Fibroblast of skin of right quadriceps (primary cell): ENCODE measurements around the gene MEOX2.

ENCODE experiments used
- DNase-seq: peaks from one replicate; pipeline ENCODE4 v3.0.0-alpha.2; 2013

MEOX2 gene

GRCh38 chr7:15686295-15686956 is at the start of gene MEOX2:
MEOX2 (minus strand) TSS chr7:15686683; CDS start chr7:15686402, 281 bp downstream.
- peak; percentile 67 for DNase-seq

- DNase-seq = no peak
Measured at GRCh38 chr7:15729746-15730145, 43.3 kb upstream of the MEOX2 start.

GRCh38 chr7:15725051-15725450 is 38.6 kb upstream of the MEOX2 start:
- no peak for DNase-seq

DNA sequence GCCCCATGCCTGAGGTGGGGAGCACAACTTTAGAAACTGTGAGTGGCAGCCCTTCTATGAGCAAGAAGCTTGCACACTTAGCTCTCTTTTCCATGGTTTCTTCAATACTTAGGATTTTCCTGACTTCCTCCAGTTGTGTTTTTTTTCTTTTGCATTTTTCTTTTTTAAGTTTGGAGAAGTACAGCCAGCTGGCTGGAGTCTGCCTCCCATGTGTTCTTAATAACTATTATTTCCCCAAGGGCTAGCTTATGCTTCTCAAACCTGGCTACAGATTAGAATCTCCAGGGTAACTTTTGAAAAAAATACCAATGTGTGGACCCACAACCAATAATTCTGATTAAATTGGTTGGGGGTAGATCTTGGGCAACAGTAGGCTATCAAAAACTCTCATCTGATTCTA is 37.4 kb upstream of the MEOX2 start:
- DNase-seq = peak; percentile 11

DNA sequence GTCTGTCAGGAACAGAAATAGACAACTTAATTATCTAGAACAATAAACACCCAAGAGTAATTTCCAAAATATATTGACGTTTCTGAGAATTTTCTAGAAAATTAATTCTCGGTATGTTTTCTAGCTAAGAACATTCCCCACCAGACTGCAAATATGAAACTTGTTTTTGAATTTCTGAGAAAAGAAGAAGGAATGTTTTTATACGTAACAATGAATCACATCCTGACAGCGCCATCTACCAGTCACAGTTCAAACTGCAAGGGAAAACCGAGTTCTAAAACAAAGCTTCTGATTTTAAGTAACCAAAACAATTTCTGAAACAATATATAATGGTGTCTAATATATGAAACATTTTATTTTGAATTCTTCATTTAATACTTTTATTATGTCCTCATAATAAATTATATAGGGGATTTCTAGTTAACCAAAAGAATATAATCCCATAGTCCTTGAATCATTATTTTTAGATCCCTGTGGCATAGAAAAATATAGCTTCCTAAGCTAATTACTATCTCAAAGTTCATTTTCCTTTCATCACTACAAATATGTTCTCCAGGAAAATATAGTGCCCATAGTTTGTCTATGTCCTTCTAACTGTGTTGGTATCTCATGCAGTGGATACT is 34.5 kb upstream of the MEOX2 start:
- DNase-seq = peak; percentile 44

DNA sequence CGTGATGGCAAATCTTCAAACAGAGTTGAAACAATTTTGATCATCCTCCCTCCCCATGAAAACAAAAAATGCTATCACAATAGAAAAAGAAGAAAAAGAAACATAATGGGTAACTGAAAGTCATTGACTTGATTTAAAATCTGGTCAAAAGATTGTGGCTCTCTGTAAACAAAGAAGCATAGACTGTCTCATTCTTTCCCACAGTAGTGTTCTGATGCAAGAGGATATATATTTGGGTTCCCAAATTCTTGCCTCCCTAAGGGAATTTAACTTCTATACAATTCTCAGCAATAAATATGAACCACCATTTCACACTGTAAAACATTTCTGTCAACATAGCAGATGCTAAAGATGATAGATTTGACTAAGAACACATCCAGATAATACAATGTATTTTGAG is 32.8 kb upstream of the MEOX2 start:
- peak; percentile 51 for DNase-seq

GRCh38 chr7:15715435-15715834 is 29.0 kb upstream of the MEOX2 start:
- no peak for DNase-seq

DNA sequence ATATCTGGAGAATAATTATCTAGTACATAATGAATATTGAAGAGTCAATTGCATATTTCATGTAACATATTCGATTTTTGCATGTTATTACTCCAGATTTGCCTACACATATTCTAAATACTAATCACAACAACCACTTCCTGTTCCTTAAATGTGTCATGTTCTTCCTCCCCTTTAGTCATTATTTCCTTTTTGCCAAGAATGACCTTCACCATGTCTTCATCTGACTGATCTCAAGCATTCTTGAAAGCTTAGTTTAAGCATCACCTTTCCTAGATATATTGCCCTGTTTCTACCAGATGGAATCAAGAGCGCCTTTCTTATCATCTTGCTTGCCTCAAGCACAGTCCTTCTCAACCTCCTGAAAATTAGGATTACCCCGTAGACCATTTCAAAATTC is 23.5 kb upstream of the MEOX2 start:
- peak; percentile 15 for DNase-seq

GRCh38 chr7:15707570-15707969 is 21.1 kb upstream of the MEOX2 start:
- DNase-seq = no peak

- no peak for DNase-seq
Measured at GRCh38 chr7:15703732-15704131, 17.2 kb upstream of the MEOX2 start.

GRCh38 chr7:15692501-15693020 is 6.1 kb upstream of the MEOX2 start:
- no peak for DNase-seq

DNA sequence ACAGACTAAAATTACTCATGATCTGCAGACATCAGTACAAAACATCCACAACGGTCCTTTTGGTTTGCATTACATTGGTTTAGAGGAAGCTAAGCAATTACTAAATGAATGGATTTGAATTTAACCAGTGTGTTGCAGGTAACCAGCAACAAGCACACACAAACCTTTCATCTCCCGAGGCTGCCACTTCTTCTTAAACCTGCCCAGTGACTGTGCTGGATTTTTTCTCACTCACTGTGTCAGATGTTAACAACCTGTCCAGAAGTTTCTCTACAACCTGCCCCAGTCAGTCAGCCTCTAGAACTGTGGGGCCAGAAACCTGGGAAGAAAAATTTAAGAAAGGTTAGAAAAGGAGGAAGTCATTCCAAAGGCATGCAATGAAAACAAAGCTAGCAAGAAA is 2.4 kb upstream of the MEOX2 start:
- no peak for DNase-seq

DNA sequence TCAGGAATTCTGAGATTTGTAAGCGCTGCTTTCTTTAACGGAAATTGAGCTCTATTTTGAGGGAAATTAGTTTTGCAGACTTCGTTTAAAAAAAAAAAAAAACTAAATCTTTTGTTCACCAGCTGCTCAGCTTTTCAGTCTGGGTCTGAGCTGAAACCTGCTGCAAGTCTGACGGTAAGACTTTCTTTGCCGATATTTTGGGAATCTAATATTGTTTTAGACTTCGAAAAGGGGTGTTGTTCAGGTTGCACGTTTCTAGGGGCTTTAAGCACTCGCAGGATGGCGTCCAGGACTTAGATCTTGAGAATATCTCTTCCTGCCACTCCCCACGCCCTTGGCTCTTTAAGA is 1.8 kb upstream of the MEOX2 start:
- DNase-seq = no peak

GRCh38 chr7:15687546-15688278 is 1.2 kb upstream of the MEOX2 start:
- no peak for DNase-seq

GRCh38 chr7:15686957-15687545 is 568 bp upstream of the MEOX2 start:
- no peak for DNase-seq

DNA sequence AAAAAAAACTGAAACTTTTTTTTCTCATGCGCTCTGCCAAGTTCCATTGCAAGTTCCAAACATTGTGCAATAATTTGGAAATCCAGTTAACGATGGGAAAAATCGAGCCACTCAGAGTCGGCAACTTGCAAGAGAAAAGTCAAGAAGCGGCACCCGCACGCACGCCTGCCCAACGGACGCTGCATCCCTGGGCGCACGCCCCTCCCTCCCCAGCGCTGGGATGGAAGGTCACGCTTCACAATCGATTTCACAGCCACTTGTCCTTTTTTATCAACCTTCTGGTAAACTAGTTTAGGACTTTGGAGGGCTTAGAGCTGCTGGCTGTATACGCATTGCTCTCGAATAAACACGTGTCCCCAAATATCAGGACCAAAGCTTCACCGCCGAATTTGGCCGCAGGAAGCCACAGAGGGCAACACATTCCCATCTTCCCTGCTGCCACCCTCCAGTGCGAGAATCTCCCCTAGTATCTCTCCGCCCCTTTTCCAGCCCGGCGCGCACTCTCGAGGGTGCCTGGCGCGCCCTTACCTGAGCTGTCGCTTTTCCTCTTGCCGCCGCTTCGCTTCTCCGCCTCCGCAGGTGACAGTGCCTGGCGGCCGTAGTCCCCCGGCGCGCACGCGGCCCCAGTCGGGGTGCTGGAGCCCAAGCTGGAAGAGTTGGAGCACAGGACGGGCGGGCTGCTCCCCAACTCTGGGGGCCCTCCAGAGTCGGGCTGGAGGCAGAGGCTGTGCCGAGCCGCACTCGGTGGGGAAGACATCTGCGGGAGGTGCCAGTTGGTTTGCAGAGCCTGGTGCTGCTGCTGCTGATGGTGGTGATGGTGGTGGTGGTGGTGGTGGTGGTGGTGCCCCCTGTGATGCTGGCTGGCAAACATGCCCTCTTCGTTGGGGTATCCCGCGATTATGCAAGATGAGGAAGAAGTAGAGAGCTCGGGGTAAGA is 857 bp downstream of the MEOX2 start:
- DNase-seq = peak; percentile 67

DNA sequence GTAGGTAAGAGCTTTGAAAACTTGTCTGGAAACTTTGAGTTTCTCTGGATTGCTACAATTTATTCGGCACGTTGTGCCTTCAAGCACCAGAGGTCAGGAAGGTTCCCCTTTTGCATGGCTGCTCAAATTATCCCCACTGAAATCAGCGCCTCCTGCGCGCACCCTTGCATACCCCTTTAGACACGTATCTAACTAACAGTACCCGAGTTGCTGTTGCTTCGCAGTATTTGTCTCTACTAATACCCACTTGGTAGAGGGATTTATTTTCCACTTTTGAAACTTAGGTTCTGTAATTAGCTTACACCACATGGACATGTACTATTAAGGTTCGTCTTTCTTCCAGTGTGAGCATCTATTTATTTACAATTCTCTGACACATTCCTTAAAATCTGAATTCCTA is 1.6 kb downstream of the MEOX2 start:
- DNase-seq = no peak

DNA sequence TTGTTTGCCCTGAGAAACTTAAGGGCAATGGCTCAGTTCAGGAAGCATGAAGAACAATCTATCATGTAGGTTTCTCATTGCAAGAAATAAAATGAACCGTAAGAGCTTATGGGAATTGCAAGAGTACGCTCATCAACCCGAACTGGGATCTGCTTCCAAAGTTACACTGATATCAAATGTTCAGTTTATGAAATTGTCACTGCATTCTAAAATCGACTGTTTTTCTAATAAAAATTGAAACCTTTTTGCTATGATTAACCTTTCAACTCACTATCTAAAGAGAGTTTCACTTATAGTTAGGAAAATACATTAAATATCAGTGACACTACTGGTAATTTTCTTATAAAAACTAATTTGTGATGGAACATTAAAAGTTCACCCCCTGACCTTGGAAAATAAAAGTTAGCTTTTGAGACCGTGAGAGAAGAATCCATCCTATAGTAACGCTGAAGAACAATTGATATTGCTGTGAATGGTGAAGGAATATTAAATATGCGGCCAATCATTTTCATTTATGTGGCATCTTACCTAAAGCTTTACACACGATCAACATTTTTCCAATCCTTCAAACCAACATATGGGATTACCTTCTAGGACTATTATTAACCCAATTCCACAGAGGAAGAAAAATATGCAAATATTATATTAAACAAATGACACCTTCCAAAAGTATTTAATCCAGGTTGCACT is 2.2 kb downstream of the MEOX2 start:
- DNase-seq = no peak

DNA sequence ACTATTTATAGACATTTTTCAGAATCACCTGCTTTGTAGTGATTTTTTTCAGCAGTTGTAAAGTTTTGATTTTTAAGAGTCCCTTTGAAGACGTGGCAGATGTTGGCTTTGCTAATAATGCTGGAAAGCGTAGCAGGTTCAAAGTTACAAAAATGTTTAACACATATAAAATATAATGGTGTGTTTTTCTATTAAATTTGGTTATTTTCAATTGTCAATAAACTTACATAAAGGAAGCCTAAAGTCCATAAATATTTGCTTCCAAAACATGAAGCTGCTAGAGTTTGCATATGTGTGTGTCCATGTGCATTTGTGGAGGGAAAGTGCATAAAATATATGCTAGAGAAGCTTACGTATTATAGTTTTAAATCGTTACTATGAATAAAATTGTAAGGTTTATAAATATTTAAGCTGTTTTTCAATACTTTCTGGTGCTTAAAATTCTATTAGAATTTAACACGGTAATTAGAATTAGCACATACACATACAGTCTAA is 3.7 kb downstream of the MEOX2 start:
- no peak for DNase-seq

- no peak for DNase-seq
Measured at GRCh38 chr7:15682111-15682510, 4.4 kb downstream of the MEOX2 start.

DNA sequence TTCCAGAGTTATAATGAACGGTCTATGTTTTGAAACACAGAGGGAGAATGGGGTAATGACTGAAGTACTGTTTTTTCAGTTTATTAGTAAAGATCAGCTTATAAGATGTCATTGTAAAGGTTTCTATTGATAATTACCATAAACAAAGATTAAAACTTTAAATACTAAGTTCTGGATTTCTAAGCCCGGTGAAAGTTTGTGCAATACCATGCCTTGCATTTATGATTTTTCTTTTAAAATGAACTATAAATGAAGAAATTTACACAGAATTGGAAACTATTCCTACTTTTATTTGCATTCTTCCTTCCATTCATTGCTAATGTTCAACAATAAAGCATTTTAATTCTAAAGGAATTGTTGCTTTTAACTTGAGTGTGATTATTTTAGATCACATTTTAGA is 4.9 kb downstream of the MEOX2 start:
- DNase-seq = no peak

- DNase-seq = no peak
Measured at GRCh38 chr7:15681186-15681585, 5.3 kb downstream of the MEOX2 start.
